ENCODE measurements around the gene GJC1. TPM values are rescaled to one million over a fixed set of nuclear protein-coding genes. Genes with fewer than 3 reads are reported as not detected.

Gene GJC1
- total RNA-seq, 1 donor from 2014 or later = 0.53 TPM

GRCh38 chr17:44804302-44805089 is 25.6 kb downstream of the GJC1 start:
- ATAC-seq (no peak), DNase-seq (ENCODE audit: low spot score) (no peak)

GRCh38 chr17:44801880-44802279 is 28.2 kb downstream of the GJC1 start:
- ATAC-seq (no peak), DNase-seq (ENCODE audit: low spot score) (no peak)

GRCh38 chr17:44798356-44798755 is 31.7 kb downstream of the GJC1 start:
- DNase-seq (ENCODE audit: low spot score) (no peak), ATAC-seq (peak; percentile 73)

GRCh38 chr17:44797802-44798201 is 32.3 kb downstream of the GJC1 start:
- ATAC-seq (peak; percentile 91), DNase-seq (ENCODE audit: low spot score) (peak; percentile 69)

GRCh38 chr17:44796731-44797130 is 33.4 kb downstream of the GJC1 start:
- ATAC-seq (no peak), DNase-seq (ENCODE audit: low spot score) (no peak)

- no peak for DNase-seq (ENCODE audit: low spot score)
These were observed 34.2 kb downstream of the GJC1 start for GRCh38 chr17:44795928-44796327.

GRCh38 chr17:44795421-44795820 is 34.7 kb downstream of the GJC1 start:
- ATAC-seq = no peak
- no peak for DNase-seq (ENCODE audit: low spot score)

More at GRCh38 chr17:44795928-44796327, 34.2 kb downstream of the GJC1 start:
- ATAC-seq = peak; percentile 31

GRCh38 chr17:44794851-44795413 is 35.2 kb downstream of the GJC1 start:
- DNase-seq (ENCODE audit: low spot score) (no peak), ATAC-seq (peak; percentile 14)

GRCh38 chr17:44793885-44794842 is 35.9 kb downstream of the GJC1 start:
- DNase-seq (ENCODE audit: low spot score) (no peak), ATAC-seq (no peak)

- no peak for ATAC-seq
- no peak for DNase-seq (ENCODE audit: low spot score)
These were observed 37.8 kb downstream of the GJC1 start for GRCh38 chr17:44792276-44792675.

- no peak for DNase-seq (ENCODE audit: low spot score)
- no peak for ATAC-seq
These were observed 41.9 kb downstream of the GJC1 start for GRCh38 chr17:44788139-44788538.

- ATAC-seq = no peak
These were observed 42.7 kb downstream of the GJC1 start for GRCh38 chr17:44787271-44787940.

GRCh38 chr17:44786551-44787081 is 43.5 kb downstream of the GJC1 start:
- ATAC-seq (no peak), DNase-seq (ENCODE audit: low spot score) (no peak)

More at GRCh38 chr17:44787271-44787940, 42.7 kb downstream of the GJC1 start:
- DNase-seq (ENCODE audit: low spot score) = no peak

- DNase-seq (ENCODE audit: low spot score) (no peak), ATAC-seq (no peak)
These were observed 44.2 kb downstream of the GJC1 start for GRCh38 chr17:44785921-44786320.

- ATAC-seq = no peak
- no peak for DNase-seq (ENCODE audit: low spot score)
These were observed 47.7 kb downstream of the GJC1 start for GRCh38 chr17:44782326-44782850.

GRCh38 chr17:44781551-44782325 is 48.3 kb downstream of the GJC1 start:
- DNase-seq (ENCODE audit: low spot score) (no peak), ATAC-seq (no peak)

- DNase-seq (ENCODE audit: low spot score) = no peak
These were observed 49.1 kb downstream of the GJC1 start for GRCh38 chr17:44780845-44781480.

GRCh38 chr17:44780161-44780560 is 49.9 kb downstream of the GJC1 start:
- DNase-seq (ENCODE audit: low spot score) (no peak), ATAC-seq (no peak)

More at GRCh38 chr17:44780845-44781480, 49.1 kb downstream of the GJC1 start:
- ATAC-seq = no peak
